ENCODE data around the gene CPN1. TPM values are rescaled to one million over a fixed set of nuclear protein-coding genes. Genes with fewer than 3 reads are reported as not detected.
A peak's percentile ranks its signal among the peaks of the same experiment; 100 is the strongest.

The CPN1 gene
- total RNA-seq, 1 experiment from 2014 or later: 0.12 TPM

DNA sequence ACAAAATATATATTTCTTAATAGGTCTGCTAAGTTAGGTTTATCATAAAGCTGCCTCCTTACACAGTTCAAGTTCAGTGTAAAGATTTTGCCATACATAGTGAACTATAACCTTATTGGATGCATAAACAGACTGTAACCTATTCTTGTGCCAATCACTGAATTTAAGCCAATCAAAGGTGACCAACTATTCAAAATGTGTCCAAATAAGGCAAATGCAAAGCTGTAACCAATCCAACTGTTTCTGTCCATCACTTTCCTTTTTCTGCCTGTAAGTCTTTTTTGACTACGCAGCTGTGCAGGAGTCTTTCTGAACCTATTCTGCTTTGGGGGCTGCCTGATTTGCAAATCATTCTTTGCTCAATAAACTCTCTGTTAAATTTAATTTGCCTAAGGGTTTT is 60.3 kb downstream of the CPN1 start:
- Histone ChIP-seq H3K4me2 (ENCODE audit: low read length) (no peak overlapping the region), H3K4me1 (ENCODE audit: control insufficient read depth in 1 of 2, insufficient read depth in 2 of 2, low read length in 2 of 2) (peaks cover 13 to 31% of the 10 kb centered on the region in 2 experiments), H3K9ac (ENCODE audit: low read length) (no peak overlapping the region), H3K9me3 (ENCODE audit: control insufficient read depth in 1 of 2, insufficient read depth in 1 of 2, low read depth in 1 of 2, low read length in 2 of 2) (no peaks in the 10 kb centered on the region), H3K9me2 (ENCODE audit: insufficient read depth) (no peaks in the 10 kb centered on the region), H2AFZ (ENCODE audit: low read depth, low read length, poor library complexity, severe bottlenecking) (peak overlapping the region; percentile 90), H3K27ac (ENCODE audit: low read depth, low read length) (no peak overlapping the region), H3K27me3 (ENCODE audit: insufficient read depth, low read length) (no peaks in the 10 kb centered on the region), H3K4me3 (replicated peaks in 1 of 2; ENCODE audit: low read depth in 1 of 2, low read length in 2 of 2) (no peak overlapping the region), H3K79me2 (ENCODE audit: insufficient read depth, low read length) (no peaks in the 10 kb centered on the region), H3K36me3 (ENCODE audit: control insufficient read depth in 1 of 2, insufficient read depth in 2 of 2, low read length in 2 of 2) (no peaks in the 10 kb centered on the region), H4K20me1 (ENCODE audit: insufficient read depth) (no peaks in the 10 kb centered on the region)
- TF ChIP-seq SRF (IDR thresholded peaks at IDR 0.05; ENCODE audit: low read depth) (peak; percentile 96), SP1 (IDR thresholded peaks at IDR 0.05; ENCODE audit: low read depth) (peak; percentile 20; the same call in 1 of the 2 replicates), CEBPB (IDR thresholded peaks at IDR 0.05; ENCODE audit: low read depth) (no peak), CBX3 (IDR thresholded peaks at IDR 0.05; ENCODE audit: low read depth) (no peak)
- TF ChIP-seq, protein P1, sequence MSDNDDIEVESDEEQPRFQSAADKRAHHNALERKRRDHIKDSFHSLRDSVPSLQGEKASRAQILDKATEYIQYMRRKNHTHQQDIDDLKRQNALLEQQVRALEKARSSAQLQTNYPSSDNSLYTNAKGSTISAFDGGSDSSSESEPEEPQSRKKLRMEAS (IDR thresholded peaks at IDR 0.05): no peak
- ChIA-PET CTCF (interaction anchor here (1.3 to 3.4 kb wide), 3 partner anchors 13 to 24 kb away, joined by 3 to 26 read pairs (median 17); partner anchors contain the start of gene DNMBP), RAD21 (ENCODE audit: low non-redundant PET in 1 of 2, low total read pairs in 2 of 2, uncharacterized antibody in 2 of 2, unreplicated experiment in 2 of 2) (no interaction called here), POLR2A (interaction anchor here (0.9 to 2.0 kb wide), 3 partner anchors 15 to 99 kb away, joined by 3 to 5 read pairs (median 4); no protein-coding TSS in a partner anchor)
- BruUV-seq (replicated peaks): no TSS peak
- intact Hi-C loops (cut with micrococcal nuclease): no loop called here
- peak; percentile 57 for ATAC-seq
- DNase-seq (ENCODE audit: low read depth, low spot score): no peak

DNA sequence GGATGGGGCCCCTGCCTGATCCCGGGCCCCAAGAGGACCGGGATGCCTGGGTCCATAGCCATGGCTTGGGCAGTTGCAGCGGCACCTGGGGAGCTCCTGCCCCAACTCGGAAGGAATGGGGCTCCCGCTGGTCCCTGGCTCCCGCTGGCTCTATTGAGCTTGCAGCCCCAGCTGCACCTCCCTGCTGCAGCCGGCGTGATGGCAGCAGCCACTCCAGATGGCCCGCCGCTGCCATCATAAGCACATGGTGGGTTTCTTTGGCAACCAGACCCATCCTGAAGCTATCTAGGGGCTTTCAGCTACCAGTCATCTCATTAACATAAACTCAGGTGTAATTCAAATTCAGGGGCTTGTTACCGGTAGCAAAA is 60.8 kb downstream of the CPN1 start:
- intact Hi-C loops (cut with micrococcal nuclease): no loop called here
- no peak overlapping the region for H3K4me2 ChIP-seq (ENCODE audit: low read length)

More for the DNA sequence above, 60.8 kb downstream of the CPN1 start:
- Histone ChIP-seq H3K9me2 (ENCODE audit: insufficient read depth) (no peaks in the 10 kb centered on the region), H3K27me3 (ENCODE audit: insufficient read depth, low read length) (no peaks in the 10 kb centered on the region), H3K27ac (ENCODE audit: low read depth, low read length) (no peak overlapping the region), H3K36me3 (ENCODE audit: control insufficient read depth in 1 of 2, insufficient read depth in 2 of 2, low read length in 2 of 2) (no peaks in the 10 kb centered on the region), H2AFZ (ENCODE audit: low read depth, low read length, poor library complexity, severe bottlenecking) (peak overlapping the region; percentile 90), H3K9ac (ENCODE audit: low read length) (no peak overlapping the region), H3K4me1 (ENCODE audit: control insufficient read depth in 1 of 2, insufficient read depth in 2 of 2, low read length in 2 of 2) (peaks cover 13 to 31% of the 10 kb centered on the region in 2 experiments), H3K4me3 (replicated peaks in 1 of 2; ENCODE audit: low read depth in 1 of 2, low read length in 2 of 2) (no peak overlapping the region), H3K79me2 (ENCODE audit: insufficient read depth, low read length) (no peaks in the 10 kb centered on the region), H3K9me3 (ENCODE audit: control insufficient read depth in 1 of 2, insufficient read depth in 1 of 2, low read depth in 1 of 2, low read length in 2 of 2) (no peaks in the 10 kb centered on the region), H4K20me1 (ENCODE audit: insufficient read depth) (no peaks in the 10 kb centered on the region)
- POLR2A ChIA-PET: interaction anchor here (0.9 to 2.0 kb wide), 2 partner anchors 14 to 99 kb away, joined by 3 to 5 read pairs; no protein-coding TSS in a partner anchor
- no peak for TF ChIP-seq YY1 (IDR thresholded peaks at IDR 0.05; ENCODE audit: extremely low read depth, insufficient replicate concordance, low read depth, low read length)
- TF ChIP-seq EZH2 (IDR thresholded peaks at IDR 0.05): no peak
- TF ChIP-seq JUND (IDR thresholded peaks at IDR 0.05): no peak
- no peak for TF ChIP-seq ELF1 (IDR thresholded peaks at IDR 0.05; ENCODE audit: borderline replicate concordance, low read depth)
- no peak for TF ChIP-seq ZNF274 (IDR thresholded peaks at IDR 0.05; ENCODE audit: low read depth, low read length)
- TF ChIP-seq FOSL1 (IDR thresholded peaks at IDR 0.05; ENCODE audit: low read depth): no peak
- no peak for TF ChIP-seq TCF7L2 (IDR thresholded peaks at IDR 0.05; ENCODE audit: borderline replicate concordance, extremely low read depth, insufficient read depth, insufficient read length)
- no peak for TF ChIP-seq SP1 (IDR thresholded peaks at IDR 0.05; ENCODE audit: low read depth)
- BruUV-seq (replicated peaks): no TSS peak
- ATAC-seq: no peak
- CTCF ChIA-PET: interaction anchor here (1.3 to 3.4 kb wide), 3 partner anchors 13 to 25 kb away, joined by 3 to 26 read pairs (median 17); partner anchors contain the start of gene DNMBP
- RAD21 ChIA-PET (ENCODE audit: low non-redundant PET in 1 of 2, low total read pairs in 2 of 2, uncharacterized antibody in 2 of 2, unreplicated experiment in 2 of 2): no interaction called here
- no peak for DNase-seq (ENCODE audit: low read depth, low spot score)
